NCI-H446 (cell line): Measurements from ENCODE around the gene CYFIP1.
"Not testable (repeated sequence)": the region's sequence is repeated elsewhere in the genome, so short reads cannot be mapped to it uniquely, and the experiment has no call there.

ENCODE experiments used
- DNase-seq, 2 experiments: peaks; one replicate each; lab custom pipeline; 2025; lab: John Stamatoyannopoulos, UW

CYFIP1 gene

GRCh38 chr15:22980189-22981050, at the start of gene CYFIP1:
CYFIP1 (minus strand) TSS chr15:22980368; CDS start chr15:22947285, 33,083 bp downstream.
- peak in 1 of 2 experiments; percentile 74 for DNase-seq

- no peak for DNase-seq
Observed at GRCh38 chr15:23026218-23026617, 46.0 kb upstream of the CYFIP1 start.

GRCh38 chr15:23022156-23022555, 42.0 kb upstream of the CYFIP1 start:
- no peak for DNase-seq

GRCh38 chr15:23014394-23015000, 34.3 kb upstream of the CYFIP1 start:
- DNase-seq: no peak

GRCh38 chr15:23013681-23014080, 33.5 kb upstream of the CYFIP1 start:
- no peak for DNase-seq

- DNase-seq: not testable (repeated sequence)
Observed at GRCh38 chr15:23012616-23013015, 32.4 kb upstream of the CYFIP1 start.

- no peak for DNase-seq
Observed at GRCh38 chr15:23003736-23004135, 23.6 kb upstream of the CYFIP1 start.

- no peak for DNase-seq
Observed at GRCh38 chr15:23002920-23003319, 22.8 kb upstream of the CYFIP1 start.

GRCh38 chr15:22995795-22996194, 15.6 kb upstream of the CYFIP1 start:
- no peak for DNase-seq

GRCh38 chr15:22992024-22992326, 11.8 kb upstream of the CYFIP1 start:
- DNase-seq: no peak

GRCh38 chr15:22989576-22990477, 9.7 kb upstream of the CYFIP1 start:
- DNase-seq: no peak

- DNase-seq: no peak
Observed at GRCh38 chr15:22988811-22989210, 8.6 kb upstream of the CYFIP1 start.

GRCh38 chr15:22981931-22982330, 1.8 kb upstream of the CYFIP1 start:
- DNase-seq: not testable (repeated sequence)

GRCh38 chr15:22981051-22981840, 1.1 kb upstream of the CYFIP1 start:
- DNase-seq: no peak

GRCh38 chr15:22979238-22980188, 655 bp downstream of the CYFIP1 start:
- peak in 1 of 2 experiments; percentile 37 for DNase-seq

- no peak for DNase-seq
Observed at GRCh38 chr15:22978691-22979237, 1.4 kb downstream of the CYFIP1 start.

GRCh38 chr15:22974745-22975144, 5.4 kb downstream of the CYFIP1 start:
- DNase-seq: no peak

GRCh38 chr15:22973987-22974386, 6.2 kb downstream of the CYFIP1 start:
- no peak for DNase-seq

- no peak for DNase-seq
Observed at GRCh38 chr15:22973286-22973685, 6.9 kb downstream of the CYFIP1 start.

GRCh38 chr15:22969489-22969888, 10.7 kb downstream of the CYFIP1 start:
- DNase-seq: no peak
